K562 (cell line): ENCODE data around the gene MRPL2.

Experiments
- POLR2A ChIP-seq: fragments of 450-650 bp; conservative IDR thresholded peaks from 2 replicates; pipeline ENCODE4 v1.6.1; 2016
- RAD51 ChIP-seq: fragments of 450-650 bp; IDR thresholded peaks from 2 replicates; pipeline ENCODE4 v1.7.1; 2016; ENCODE audit warnings: low read depth, mild to moderate bottlenecking, borderline replicate concordance
- RFX5 ChIP-seq: IDR thresholded peaks from 2 replicates; pipeline ENCODE4 v1.6.1; 2011; ENCODE audit warnings: low read depth, mild to moderate bottlenecking, improper control_type of control experiment, low read length
- SIX5 ChIP-seq, 2 experiments: IDR thresholded peaks; 2 replicates each; pipeline ENCODE4 v1.6.1; 2011; ENCODE audit warnings: low read length in 2 of 2, borderline replicate concordance in 1 of 2, low read depth in 1 of 2, mild to moderate bottlenecking in 1 of 2, moderate library complexity in 1 of 2; ENCODE audit not compliant: insufficient read depth in 1 of 2
- ZBTB2 ChIP-seq: fragments of 450-650 bp; IDR thresholded peaks from 2 replicates; pipeline ENCODE4 v1.6.1; 2016; ENCODE audit warnings: antibody characterized with exemption
- ZFX ChIP-seq: sonication (generic); formaldehyde crosslinking; IDR thresholded peaks from 2 replicates; pipeline ENCODE4 v1.8.0; 2022; ENCODE audit warnings: mild to moderate bottlenecking, missing genetic modification reagents, moderate library complexity

DNA sequence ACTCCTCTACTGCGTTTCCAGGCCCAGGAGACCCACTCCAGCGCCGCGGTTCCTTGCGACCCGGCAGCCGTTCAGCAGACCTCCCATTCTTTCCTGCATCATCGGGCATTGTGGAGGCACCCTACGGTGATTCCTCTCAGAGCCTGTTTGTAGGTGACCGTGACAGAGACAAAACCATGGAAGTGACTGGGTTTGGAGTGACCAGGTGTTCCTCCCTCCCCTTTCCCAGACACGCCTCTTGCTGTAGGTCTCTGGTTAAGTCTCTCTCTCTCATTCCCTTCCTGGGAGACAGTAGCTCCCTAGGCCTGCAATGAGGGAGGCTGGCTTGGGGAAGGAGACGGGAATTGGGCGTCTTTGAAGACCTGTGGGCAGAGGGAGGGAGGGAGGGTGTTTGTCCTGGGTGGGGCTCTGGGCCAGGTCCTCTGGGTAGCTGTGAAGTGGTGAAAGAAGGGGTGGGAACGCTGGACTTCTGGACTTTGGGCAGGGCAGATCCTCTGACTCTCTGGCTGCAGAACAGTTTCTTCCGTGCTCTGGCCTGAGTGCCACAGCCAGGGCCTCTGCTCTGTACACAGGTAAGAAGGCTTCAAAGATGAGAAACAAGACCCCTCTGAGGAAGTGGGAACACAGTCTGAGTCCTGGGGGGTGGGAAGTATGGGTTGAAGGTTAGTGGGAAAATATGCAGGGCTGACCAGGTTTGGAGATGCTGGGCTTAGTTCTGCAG is 960 bp upstream of the MRPL2 start:
- TF ChIP-seq RFX5 (no peak), ZBTB2 (no peak), ZFX (peak; percentile 48), POLR2A (no peak; the same call in 1 of the 2 replicates), RAD51 (no peak), SIX5 (IDR thresholded peaks at IDR 0.05; ENCODE audit: borderline replicate concordance in 1 of 2, insufficient read depth in 1 of 2, low read depth in 1 of 2, low read length in 2 of 2) (no peak)
